C1 segment of cervical spinal cord (tissue), 14 donors: ENCODE data around the gene CEP55.
"Not testable (repeated sequence)": the region's sequence is repeated elsewhere in the genome, so short reads cannot be mapped to it uniquely, and the experiment has no call there.

Experiments used
- DNase-seq, 14 donors: peaks; one replicate each; lab custom pipeline; 2025; lab: John Stamatoyannopoulos, UW

The CEP55 gene

GRCh38 chr10:93509816-93510215, 13.4 kb downstream of the CEP55 start:
- DNase-seq: no peak

- no peak for DNase-seq
Observed at GRCh38 chr10:93512565-93512964, 16.2 kb downstream of the CEP55 start.

GRCh38 chr10:93513091-93513490, 16.7 kb downstream of the CEP55 start:
- DNase-seq: no peak

- DNase-seq: peak in 1 of 14 donors; percentile 3
Observed at GRCh38 chr10:93514521-93514920, 18.1 kb downstream of the CEP55 start.

DNA sequence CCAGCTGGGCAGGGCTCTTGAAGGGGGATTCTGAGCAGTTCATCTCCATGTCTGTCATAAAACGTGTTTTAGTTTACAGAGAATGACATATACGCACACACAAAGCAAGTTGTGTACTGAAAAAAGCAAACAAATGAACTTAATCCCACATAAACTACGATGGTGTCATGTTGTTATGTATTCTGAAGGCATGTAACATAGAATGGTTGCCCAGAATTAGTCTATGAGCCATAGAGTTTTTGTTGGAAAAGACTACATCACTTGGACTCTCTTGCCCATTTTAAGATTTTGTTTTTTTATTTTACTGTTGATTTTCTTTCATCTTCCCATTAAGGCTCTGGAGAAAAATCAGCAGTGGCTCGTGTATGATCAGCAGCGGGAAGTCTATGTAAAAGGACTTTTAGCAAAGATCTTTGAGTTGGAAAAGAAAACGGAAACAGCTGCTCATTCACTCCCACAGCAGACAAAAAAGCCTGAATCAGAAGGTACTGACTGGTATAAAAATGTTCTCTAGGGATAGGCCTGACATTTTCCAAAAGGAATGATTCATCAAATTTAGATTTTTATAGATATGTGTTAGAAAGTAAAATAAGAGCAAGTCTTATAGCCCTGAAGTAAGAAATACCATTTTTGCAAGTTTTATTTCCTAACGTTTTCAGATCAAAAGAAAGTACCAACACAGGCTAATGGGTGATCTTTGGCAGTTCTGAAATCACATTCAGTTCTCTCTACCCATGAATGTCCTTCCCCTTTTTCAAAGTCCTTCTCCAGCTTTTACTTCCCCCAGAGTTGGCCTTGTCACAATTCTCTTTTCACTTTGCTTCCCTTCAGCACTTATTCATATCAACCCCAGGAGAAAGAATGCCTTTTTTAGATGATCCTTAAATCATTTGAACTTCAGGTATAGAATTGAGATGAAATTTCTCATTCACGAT, 18.9 kb downstream of the CEP55 start:
- peak in 1 of 14 donors; percentile 2 for DNase-seq

DNA sequence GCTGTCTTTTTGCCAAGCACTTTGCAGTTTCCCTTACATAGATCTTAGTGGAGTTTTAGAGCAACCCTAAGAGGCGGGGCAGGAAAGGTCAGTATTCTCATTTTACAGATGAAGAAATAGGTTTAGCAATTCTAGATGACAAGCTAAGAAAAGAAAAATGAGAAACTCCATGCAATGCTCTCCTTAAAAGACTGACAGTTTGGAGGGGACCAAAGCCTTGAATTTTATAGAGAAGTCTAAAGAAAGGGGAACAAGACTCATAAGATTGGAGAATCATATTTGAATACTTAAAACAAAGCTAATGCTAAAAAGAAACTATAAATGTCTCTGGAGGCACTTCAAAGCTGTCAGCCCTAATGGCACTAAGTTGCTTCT, 19.6 kb downstream of the CEP55 start:
- no peak for DNase-seq

DNA sequence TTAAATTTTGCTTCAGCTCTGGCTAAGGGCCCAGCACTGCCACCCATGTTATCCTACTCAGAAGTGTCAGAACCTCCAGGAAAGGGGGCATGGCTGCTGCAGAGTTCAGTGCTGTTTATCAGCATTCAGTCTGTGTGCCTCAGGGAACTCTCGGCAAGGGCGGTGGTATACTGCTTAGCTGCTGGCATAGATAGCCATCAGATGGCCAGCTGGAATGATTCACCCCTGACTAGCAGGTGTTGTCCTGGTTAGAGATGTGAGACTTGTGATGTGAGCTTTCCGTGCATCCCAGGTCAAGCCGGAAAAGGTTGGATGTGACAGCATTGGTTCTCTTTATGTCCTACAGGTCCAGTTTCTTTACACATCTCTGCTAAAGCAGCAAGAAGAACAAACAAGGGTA, 22.1 kb downstream of the CEP55 start:
- no peak for DNase-seq

DNA sequence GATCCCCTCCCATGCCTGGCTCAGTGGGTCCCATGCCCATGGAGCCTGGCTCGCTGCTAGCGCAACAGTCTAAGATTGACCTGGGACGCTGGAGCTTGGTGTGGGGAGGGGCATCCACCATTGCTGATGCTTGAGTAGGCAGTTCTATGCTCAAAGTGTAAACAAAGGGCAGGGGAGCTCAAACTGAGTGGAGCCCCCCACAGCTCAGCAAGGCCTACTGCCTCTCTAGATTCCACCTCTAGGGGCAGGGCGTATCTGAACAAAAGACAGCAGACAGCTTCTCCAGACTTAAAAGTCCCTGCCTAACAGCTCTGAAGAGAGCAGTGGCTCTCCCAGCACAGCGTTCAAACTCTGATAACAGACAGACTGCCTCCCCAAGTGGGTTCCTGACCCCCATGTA, 38.9 kb downstream of the CEP55 start:
- DNase-seq: no peak

GRCh38 chr10:93540871-93541270, 44.5 kb downstream of the CEP55 start:
- DNase-seq: not testable (repeated sequence)

GRCh38 chr10:93541402-93542357, 45.3 kb downstream of the CEP55 start:
- peak in 3 of 14 donors; percentile 1 to 28 (median 5) for DNase-seq

DNA sequence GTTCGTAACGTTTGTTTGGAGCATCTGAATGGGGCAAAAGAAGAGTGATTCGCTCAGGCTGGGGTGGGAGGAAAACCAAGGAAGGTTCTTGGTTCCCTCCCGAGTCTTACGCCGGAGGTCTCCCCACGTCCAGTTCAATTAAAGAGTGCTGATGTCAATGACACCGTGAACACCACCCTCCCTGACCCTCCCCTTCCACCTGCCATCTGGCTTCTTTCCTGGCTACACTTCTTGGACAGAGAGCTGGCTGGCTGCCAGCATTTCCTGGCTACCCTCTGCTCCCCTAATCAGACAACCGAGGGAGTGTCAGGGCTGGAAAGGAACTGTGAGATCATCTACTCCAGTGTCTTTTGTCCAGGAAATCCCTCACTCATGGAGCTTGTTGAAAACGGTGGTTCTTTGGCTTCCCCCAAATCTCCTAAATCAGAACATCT, 46.0 kb downstream of the CEP55 start:
- DNase-seq: no peak

DNA sequence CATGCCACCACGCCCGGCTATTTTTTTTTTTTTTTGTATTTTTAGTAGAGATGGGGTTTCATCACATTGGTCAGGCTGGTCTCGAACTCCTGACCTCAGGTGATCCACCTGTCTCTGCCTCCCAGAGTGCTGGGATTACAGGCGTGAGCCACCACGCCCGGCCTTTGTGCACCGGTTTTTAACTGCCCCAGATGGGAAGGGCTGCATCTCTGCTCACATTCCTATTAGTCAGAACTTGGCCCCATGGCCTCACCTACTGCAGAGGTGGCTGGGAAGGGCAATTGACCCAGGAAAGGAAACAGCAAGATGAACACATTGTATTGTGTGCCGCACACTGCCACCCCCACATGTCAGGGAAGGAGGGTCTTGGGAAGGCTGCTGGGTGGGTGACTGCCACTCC, 50.6 kb downstream of the CEP55 start:
- not testable (repeated sequence) for DNase-seq

DNA sequence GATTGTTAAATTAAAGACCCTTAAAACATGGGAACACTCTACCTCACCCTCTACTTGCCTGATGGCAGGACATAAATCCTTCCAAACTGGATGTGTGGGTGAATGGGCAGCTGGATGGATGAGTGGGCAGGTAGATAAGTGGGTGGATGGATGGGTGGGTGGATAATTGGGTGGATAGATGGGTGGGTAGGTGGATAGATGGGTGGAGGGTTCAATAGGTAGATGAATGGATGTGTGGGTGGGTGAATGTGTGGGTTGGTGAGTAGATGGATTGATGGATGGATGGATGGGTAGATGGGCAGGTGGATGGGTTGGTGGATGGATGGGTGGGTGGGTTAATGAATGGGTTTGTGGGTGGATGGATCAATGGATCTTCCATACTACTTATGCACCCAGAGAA, 51.1 kb downstream of the CEP55 start:
- no peak for DNase-seq

DNA sequence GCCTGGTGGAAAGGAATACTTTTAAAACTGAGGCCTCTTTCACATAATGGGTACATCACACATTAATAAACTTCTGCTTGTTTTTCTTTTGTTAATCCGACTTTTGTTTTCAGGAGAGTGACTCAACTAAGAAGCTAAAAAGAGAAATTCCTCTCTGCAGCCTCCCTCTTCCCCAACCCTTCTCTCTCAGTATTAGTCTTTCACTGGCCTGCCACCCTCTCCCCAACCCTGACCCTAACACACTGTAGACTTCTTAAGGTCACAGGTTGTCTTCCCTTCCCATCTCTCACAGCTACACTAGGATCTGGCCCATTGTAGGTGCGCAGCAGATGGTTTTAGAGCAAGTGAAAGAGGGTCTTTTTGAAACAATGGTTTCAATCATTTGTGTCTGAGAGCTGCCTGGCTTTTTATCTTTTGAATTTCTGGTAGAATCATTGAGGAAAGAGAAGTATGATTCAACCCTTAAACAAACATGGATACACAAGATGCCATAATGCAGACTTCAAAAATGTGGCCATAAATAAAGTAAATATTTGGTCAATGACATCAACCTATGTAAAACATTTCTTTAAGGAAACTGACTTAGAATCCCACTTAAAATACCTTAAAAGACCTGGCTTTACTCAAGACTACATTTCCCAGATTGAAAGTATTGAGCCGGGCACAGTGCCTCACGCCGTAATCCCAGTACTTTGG, 52.1 kb downstream of the CEP55 start:
- DNase-seq: no peak

GRCh38 chr10:93550606-93551005, 54.2 kb downstream of the CEP55 start:
- DNase-seq: no peak

DNA sequence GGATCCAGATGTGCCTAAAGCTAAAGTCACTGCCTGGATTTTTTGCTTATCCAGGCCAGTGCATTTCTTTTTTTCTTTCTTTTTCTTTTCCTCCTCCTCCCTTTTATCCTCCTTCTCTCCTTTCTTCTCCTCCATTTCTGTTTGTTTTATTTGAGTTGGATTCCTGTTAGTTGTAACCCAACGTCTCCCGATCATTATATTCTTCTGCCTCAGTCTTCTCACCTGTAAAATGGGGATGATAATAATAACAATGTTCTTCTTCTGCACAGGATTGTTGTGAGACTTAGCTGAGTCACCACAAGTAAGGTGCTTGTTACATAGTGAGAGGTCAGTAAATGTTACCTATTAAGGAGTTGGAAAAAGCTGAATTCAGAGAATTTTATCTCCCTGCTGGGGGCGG, 56.4 kb downstream of the CEP55 start:
- no peak for DNase-seq

- no peak for DNase-seq
Observed at GRCh38 chr10:93553482-93554315, 57.3 kb downstream of the CEP55 start.

DNA sequence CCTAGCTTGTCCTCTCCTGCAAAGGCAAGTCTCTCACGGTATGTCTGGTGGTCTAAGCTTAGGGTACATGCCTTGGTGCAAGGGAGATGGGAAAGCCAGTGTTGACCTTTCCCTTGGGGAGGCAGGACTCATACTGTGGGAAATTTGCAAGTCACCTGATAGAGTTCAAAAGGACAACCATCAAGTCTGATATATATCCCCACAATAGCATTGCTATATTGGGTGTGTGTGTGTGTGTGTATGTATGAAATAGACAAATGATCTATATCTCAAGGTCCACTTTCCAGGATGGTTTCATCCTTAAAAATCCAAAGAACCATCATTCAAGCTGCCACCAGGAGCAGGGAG, 57.9 kb downstream of the CEP55 start:
- DNase-seq: no peak

- DNase-seq: peak in 10 of 14 donors; percentile 4 to 64 (median 42)
Observed at GRCh38 chr10:93554760-93555432, 58.5 kb downstream of the CEP55 start.

GRCh38 chr10:93559490-93559889, 63.1 kb downstream of the CEP55 start:
- no peak for DNase-seq
